ENCODE data around the gene CNTNAP4. TPM values are rescaled to one million over a fixed set of nuclear protein-coding genes. Genes with fewer than 3 reads are reported as not detected.

Gene CNTNAP4
- not detected in 2 replicates for total RNA-seq

GRCh38 chr16:76276745-76277438, at the start of gene CNTNAP4:
Gene CNTNAP4 (plus strand): TSS chr16:76277401. CDS start chr16:76277663, 262 bp downstream.

